GM12891 (cell line): ENCODE results near the gene ZNF597.

Source experiments
- POLR2A ChIP-seq: IDR thresholded peaks from 2 replicates; pipeline ENCODE4 v1.6.1; 2011; ENCODE audit warnings: low read depth, low read length, control low read depth
- TAF1 ChIP-seq: IDR thresholded peaks from 2 replicates; pipeline ENCODE4 v1.6.1; 2011; ENCODE audit warnings: low read depth, low read length, control low read depth

GRCh38 chr16:3482659-3483241 is 39.4 kb upstream of the ZNF597 start:
- TF ChIP-seq POLR2A (no peak), TAF1 (no peak)
